H1 (cell line): Measurements from ENCODE around the gene IQCM. TPM values are rescaled to one million over a fixed set of nuclear protein-coding genes. Genes with fewer than 3 reads are reported as not detected.

Experiments
- CTCF ChIA-PET: fragments of 300-600 bp; sonication (Branson Sonifier 250); formaldehyde crosslinking; loops from one replicate; lab custom pipeline; 2021; ENCODE audit not compliant: partially characterized antibody; lab: Charles Lee
- POLR2A ChIA-PET: fragments of 300-600 bp; sonication (Branson Sonifier 250); formaldehyde crosslinking; loops from one replicate; lab custom pipeline; 2021; ENCODE audit warnings: inconsistent platforms; ENCODE audit not compliant: partially characterized antibody; lab: Charles Lee
- DNase-seq, 2 experiments: peaks; one replicate each; pipeline versions ENCODE4 v3.0.0 to v3.0.0-alpha.2; 2010 to 2022; ENCODE audit warnings: low spot score in 2 of 2, low read depth in 1 of 2, mixed read lengths in 1 of 2
- FAIRE-seq: peaks from 2 replicates; lab custom pipeline; 2011; peaks lifted over from hg19 to GRCh38; lab: Jason Lieb, UNC
- H2AFZ ChIP-seq: 2 replicates; pipeline ENCODE4 v1.8.1; 2012; ENCODE audit warnings: low read length, inconsistent platforms
- H2AK5ac ChIP-seq: 2 replicates; pipeline ENCODE4 v1.6.1; 2013; ENCODE audit warnings: low read depth, low read length
- H2BK120ac ChIP-seq: replicated peaks from 2 replicates; pipeline ENCODE3; 2013; ENCODE audit warnings: low read depth, low read length, inconsistent platforms
- H2BK12ac ChIP-seq: 2 replicates; pipeline ENCODE4 v1.6.1; 2013; ENCODE audit warnings: low read depth, low read length
- H2BK15ac ChIP-seq: 2 replicates; pipeline ENCODE4 v1.6.1; 2013; ENCODE audit warnings: low read length
- H2BK20ac ChIP-seq: 2 replicates; pipeline ENCODE4 v1.6.1; 2013; ENCODE audit warnings: low read length
- H2BK5ac ChIP-seq: 2 replicates; pipeline ENCODE4 v1.6.1; 2013; ENCODE audit warnings: low read depth, low read length
- H3K14ac ChIP-seq: 2 replicates; pipeline ENCODE4 v1.6.1; 2013; ENCODE audit warnings: inconsistent platforms; ENCODE audit not compliant: insufficient read length
- H3K18ac ChIP-seq: 2 replicates; pipeline ENCODE4 v1.6.1; 2013; ENCODE audit warnings: low read length; ENCODE audit errors: extremely low read depth
- H3K23ac ChIP-seq: 2 replicates; pipeline ENCODE4 v1.6.1; 2013; ENCODE audit warnings: inconsistent platforms; ENCODE audit not compliant: insufficient read length
- H3K23me2 ChIP-seq: 2 replicates; pipeline ENCODE4 v1.6.1; 2013; ENCODE audit warnings: low read depth, low read length
- H3K27ac ChIP-seq: 2 replicates; pipeline ENCODE4 v1.6.1; 2011; ENCODE audit warnings: low read depth, low read length, inconsistent platforms
- H3K27me3 ChIP-seq, 4 experiments: replicated peaks in 1 of 4; 1 replicate in 1 of 4; 2 replicates in 3 of 4; pipeline versions ENCODE4 v1.6.1 to v1.8.1; 2011 to 2013; ENCODE audit warnings: low read length in 3 of 4, mild to moderate bottlenecking in 3 of 4, inconsistent platforms in 2 of 4, mixed read lengths in 2 of 4, moderate library complexity in 1 of 4; ENCODE audit not compliant: control insufficient read depth in 3 of 4, insufficient read depth in 3 of 4; ENCODE audit errors: extremely low read depth in 1 of 4
- H3K36me3 ChIP-seq, 4 experiments: 2 replicates each; pipeline versions ENCODE4 v1.6.1 to v1.8.1; 2011 to 2013; ENCODE audit warnings: mild to moderate bottlenecking in 4 of 4, low read length in 3 of 4, moderate library complexity in 2 of 4, control low read depth in 1 of 4, inconsistent platforms in 1 of 4; ENCODE audit not compliant: insufficient read depth in 4 of 4, control insufficient read depth in 2 of 4
- H3K4ac ChIP-seq: replicated peaks from 2 replicates; pipeline ENCODE3; 2013; ENCODE audit warnings: low read length, low read depth, mixed read lengths, inconsistent platforms; ENCODE audit not compliant: insufficient read length
- H3K4me1 ChIP-seq, 4 experiments: replicated peaks in 1 of 4; 1 replicate in 1 of 4; 2 replicates in 3 of 4; pipeline versions ENCODE4 v1.6.1 to v1.8.1; 2011 to 2013; ENCODE audit warnings: low read length in 3 of 4, inconsistent platforms in 2 of 4, mixed read lengths in 1 of 4; ENCODE audit not compliant: insufficient read depth in 4 of 4, control insufficient read depth in 3 of 4
- H3K4me2 ChIP-seq, 2 experiments: 2 replicates each; pipeline versions ENCODE4 v1.6.1 to v1.8.1; 2011 to 2013; ENCODE audit warnings: low read depth in 2 of 2, low read length in 2 of 2, control low read depth in 1 of 2, inconsistent platforms in 1 of 2, mild to moderate bottlenecking in 1 of 2; ENCODE audit not compliant: insufficient read depth in 1 of 2
- H3K4me3 ChIP-seq, 4 experiments: fragments of 200-600, 300-600 bp in 1 of 4; sonication (generic), shearing (Covaris generic), sonication (Bioruptor Twin) in 1 of 4; 2 replicates each; pipeline versions ENCODE4 v1.5.1 to v1.8.1; 2011 to 2016; ENCODE audit warnings: low read length in 4 of 4, low read depth in 3 of 4, control low read depth in 2 of 4, inconsistent platforms in 2 of 4, mild to moderate bottlenecking in 2 of 4, mixed read lengths in 1 of 4, moderate library complexity in 1 of 4; ENCODE audit not compliant: insufficient read depth in 2 of 4; ENCODE audit errors: extremely low read depth in 1 of 4
- H3K56ac ChIP-seq: replicated peaks from 2 replicates; pipeline ENCODE3; 2013; ENCODE audit warnings: low read depth, mild to moderate bottlenecking, mixed read lengths, low read length, inconsistent platforms; ENCODE audit not compliant: insufficient read length
- H3K79me1 ChIP-seq: 2 replicates; pipeline ENCODE4 v1.6.1; 2013; ENCODE audit warnings: low read depth, low read length, control low read depth
- H3K79me2 ChIP-seq, 2 experiments: 2 replicates each; pipeline versions ENCODE4 v1.6.1 to v1.8.1; 2012 to 2013; ENCODE audit warnings: low read length in 2 of 2, mild to moderate bottlenecking in 2 of 2, inconsistent platforms in 1 of 2; ENCODE audit not compliant: insufficient read depth in 2 of 2, control insufficient read depth in 1 of 2
- H3K9ac ChIP-seq, 4 experiments: replicated peaks in 1 of 4; 1 replicate in 1 of 4; 2 replicates in 3 of 4; pipeline versions ENCODE4 v1.6.1 to v1.8.1; 2011 to 2013; ENCODE audit warnings: low read depth in 3 of 4, low read length in 3 of 4, control low read depth in 2 of 4, mild to moderate bottlenecking in 2 of 4, moderate library complexity in 2 of 4, inconsistent platforms in 1 of 4; ENCODE audit errors: extremely low read depth in 1 of 4
- H3K9me3 ChIP-seq, 2 experiments: 2 replicates each; pipeline versions ENCODE4 v1.6.1 to v1.8.1; 2012 to 2013; ENCODE audit warnings: mild to moderate bottlenecking in 2 of 2, moderate library complexity in 2 of 2, control low read depth in 1 of 2, inconsistent platforms in 1 of 2, low read depth in 1 of 2, low read length in 1 of 2, mixed read lengths in 1 of 2; ENCODE audit not compliant: insufficient read depth in 2 of 2
- H4K20me1 ChIP-seq, 2 experiments: replicated peaks in 1 of 2; 2 replicates each; pipeline versions ENCODE3 to v1.8.1; 2011 to 2013; ENCODE audit warnings: inconsistent platforms in 2 of 2, low read length in 2 of 2, mild to moderate bottlenecking in 1 of 2; ENCODE audit not compliant: insufficient read depth in 2 of 2, control insufficient read depth in 1 of 2
- H4K5ac ChIP-seq: 2 replicates; pipeline ENCODE4 v1.6.1; 2013; ENCODE audit warnings: low read length, low read depth, mixed read lengths, inconsistent platforms; ENCODE audit not compliant: insufficient read length
- H4K8ac ChIP-seq: 2 replicates; pipeline ENCODE4 v1.8.0; 2013; ENCODE audit warnings: mild to moderate bottlenecking, moderate library complexity, low read length, inconsistent platforms; ENCODE audit not compliant: insufficient read depth; ENCODE audit errors: extremely low read depth
- H4K91ac ChIP-seq: replicated peaks from 2 replicates; pipeline ENCODE3; 2013; ENCODE audit warnings: low read length, mixed read lengths, inconsistent platforms; ENCODE audit not compliant: insufficient read length
- BACH1 ChIP-seq: IDR thresholded peaks from 2 replicates; pipeline ENCODE4 v1.6.1; 2012; ENCODE audit warnings: low read length, improper control_type of control experiment
- RAD21 ChIP-seq, 2 experiments: IDR thresholded peaks in 1 of 2; conservative IDR thresholded peaks in 1 of 2; 2 replicates each; pipeline ENCODE4 v1.6.1; 2011; ENCODE audit warnings: low read depth in 2 of 2, low read length in 2 of 2, improper control_type of control experiment in 1 of 2, inconsistent platforms in 1 of 2, mild to moderate bottlenecking in 1 of 2, moderate library complexity in 1 of 2
- RXRA ChIP-seq: IDR thresholded peaks from 2 replicates; pipeline ENCODE4 v1.6.1; 2011; ENCODE audit warnings: low read depth, mild to moderate bottlenecking, low read length, moderate library complexity; ENCODE audit not compliant: insufficient read depth
- SAP30 ChIP-seq: fragments of 300-600 bp; sonication (generic); IDR thresholded peaks from 2 replicates; pipeline ENCODE4 v1.7.1; 2012; ENCODE audit warnings: low read length, moderate library complexity, mild to moderate bottlenecking, inconsistent platforms; ENCODE audit not compliant: insufficient read depth, insufficient replicate concordance
- polyA plus RNA-seq, 7 experiments: library from polyadenylated mRNA; depleted of rRNA in 3 of 7; stranded (reverse) in 5 of 7; unstranded in 2 of 7; fragments of >200 nt in 5 of 7; fragments of 200-250 nt in 2 of 7; gene quantifications; 1 replicate in 5 of 7; 2 replicates in 1 of 7; 4 replicates in 1 of 7; pipeline versions ENCODE4 v1.2.1 to v1.2.3, GENCODE V29; 2011 to 2013; ENCODE audit warnings: missing spikeins in 2 of 7, mixed read lengths in 2 of 7
- total RNA-seq: library from RNA; stranded (reverse); fragmentation: NEBNext Ultra II Directional; extraction: Animal tissue kit (Norgen Biotek cat#: 25700); gene quantifications from 2 replicates; pipeline ENCODE4 v1.2.1, GENCODE V29; 2021

IQCM gene
- total and polyA plus RNA-seq, 2 of the 8 experiments (the other 6 are each of a cell fraction or from before 2014, with no cell fraction given) = not detected

GRCh38 chr4:149604827-149605226 is 210.8 kb downstream of the IQCM start:
- Histone ChIP-seq H3K4me1 (peaks cover 0 to 7% (median 5%) of the 10 kb centered on the region in 4 experiments; a peak in 4 of 7 replicates), H3K23me2 (no peaks in the 10 kb centered on the region), H3K79me2 (no peaks in the 10 kb centered on the region), H2AK5ac (no peak overlapping the region), H2BK15ac (no peak overlapping the region), H3K4ac (no peak overlapping the region), H4K5ac (no peak overlapping the region), H4K8ac (no peak overlapping the region), H3K9me3 (no peaks in the 10 kb centered on the region), H3K56ac (no peak overlapping the region), H3K18ac (no peak overlapping the region), H2AFZ (peak overlapping the region; percentile 38; the same call in 1 of the 2 replicates), H3K27me3 (no peaks in the 10 kb centered on the region), H3K4me2 (no peak overlapping the region), H2BK120ac (no peak overlapping the region), H2BK20ac (no peak overlapping the region), H3K9ac (no peak overlapping the region), H2BK12ac (no peak overlapping the region), H3K4me3 (no peak overlapping the region), H3K79me1 (no peaks in the 10 kb centered on the region), H3K14ac (no peak overlapping the region), H2BK5ac (no peak overlapping the region), H3K36me3 (no peaks in the 10 kb centered on the region), H3K23ac (no peak overlapping the region), H4K91ac (no peak overlapping the region), H3K27ac (no peak overlapping the region), H4K20me1 (no peaks in the 10 kb centered on the region)
- DNase-seq (no peak), FAIRE-seq (no peak)
- ChIA-PET POLR2A (interaction anchor here (1.1 kb wide), 1 partner anchor 28 kb away, joined by 3 read pairs; no protein-coding TSS in a partner anchor), CTCF (interaction anchor here (1.0 kb wide), 1 partner anchor 230 kb away, joined by 3 read pairs; no protein-coding TSS in a partner anchor)
- no peak for TF ChIP-seq RAD21 (IDR thresholded peaks at IDR 0.05 in 1 of 2, conservative IDR thresholded peaks at IDR 0.05 in 1 of 2; ENCODE audit: low read depth in 2 of 2, low read length in 2 of 2)
- no peak for TF ChIP-seq BACH1
- TF ChIP-seq RXRA = no peak
- TF ChIP-seq SAP30 = no peak
